ENCODE measurements around the gene UNC45B. TPM values are rescaled to one million over a fixed set of nuclear protein-coding genes. Genes with fewer than 3 reads are reported as not detected.
"Not testable (repeated sequence)": the region's sequence is repeated elsewhere in the genome, so short reads cannot be mapped to it uniquely, and the experiment has no call there.

Gene UNC45B
- total RNA-seq, 4 donors from 2014 or later, result 0.05 to 0.31 (median 0.13) TPM; not detected in 1

GRCh38 chr17:35103271-35103670 is 44.3 kb upstream of the UNC45B start:
- 81 to 100% methylated on average over 1 to 5 of the region's 5 CpGs for WGBS, 2 donors (ENCODE audit: low coverage in 1 of 2)
- no peak overlapping the region for H3K4me3 ChIP-seq
- H3K4me1 ChIP-seq, result no peaks in the 10 kb centered on the region
- H3K27me3 ChIP-seq, result no peaks in the 10 kb centered on the region
- H3K36me3 ChIP-seq, result peaks cover 0 to 91% of the 10 kb centered on the region in 2 donors
- no peak for ATAC-seq
- TF ChIP-seq CTCF (IDR thresholded peaks at IDR 0.05), result no peak
- no peak for TF ChIP-seq POLR2AphosphoS5 (IDR thresholded peaks at IDR 0.05)
- TF ChIP-seq EP300 (IDR thresholded peaks at IDR 0.05), result no peak
- TF ChIP-seq POLR2A (IDR thresholded peaks at IDR 0.05), result no peak
- no peak overlapping the region for H3K27ac ChIP-seq
- peaks cover 0 to 4% (median 0%) of the 10 kb centered on the region in 3 donors for H3K9me3 ChIP-seq

- no peak for ATAC-seq
- WGBS, 2 donors (ENCODE audit: low coverage in 1 of 2), result 100% methylated on average over 5 of the region's 5 CpGs
- peaks cover 0 to 4% (median 0%) of the 10 kb centered on the region in 3 donors for H3K9me3 ChIP-seq
- H3K27ac ChIP-seq, result no peak overlapping the region
- H3K4me3 ChIP-seq, result no peak overlapping the region
- no peaks in the 10 kb centered on the region for H3K27me3 ChIP-seq
- no peaks in the 10 kb centered on the region for H3K4me1 ChIP-seq
- H3K36me3 ChIP-seq, result peaks cover 0 to 74% of the 10 kb centered on the region in 2 donors
- no peak for TF ChIP-seq CTCF (IDR thresholded peaks at IDR 0.05)
- TF ChIP-seq POLR2AphosphoS5 (IDR thresholded peaks at IDR 0.05), result no peak
- TF ChIP-seq EP300 (IDR thresholded peaks at IDR 0.05), result no peak
- TF ChIP-seq POLR2A (IDR thresholded peaks at IDR 0.05), result no peak
Measured at GRCh38 chr17:35104844-35105450, 42.7 kb upstream of the UNC45B start.

- not testable (repeated sequence) for H3K4me3 ChIP-seq, H3K27me3 ChIP-seq, ATAC-seq, H3K4me1 ChIP-seq, H3K9me3 ChIP-seq, H3K27ac ChIP-seq
- peaks cover 0 to 17% of the 10 kb centered on the region in 2 donors for H3K36me3 ChIP-seq
- 96 to 100% methylated on average over 4 to 6 of the region's 17 CpGs for WGBS, 2 donors (ENCODE audit: low coverage in 1 of 2)
Measured at GRCh38 chr17:35110791-35111190, 36.8 kb upstream of the UNC45B start.

GRCh38 chr17:35116845-35117244 is 30.8 kb upstream of the UNC45B start:
- Histone ChIP-seq H3K27ac (no peak overlapping the region), H3K36me3 (no peaks in the 10 kb centered on the region), H3K4me1 (peaks cover 0 to 21% (median 9%) of the 10 kb centered on the region in 3 donors), H3K4me3 (no peak overlapping the region), H3K27me3 (no peaks in the 10 kb centered on the region), H3K9me3 (no peaks in the 10 kb centered on the region)
- TF ChIP-seq POLR2A (IDR thresholded peaks at IDR 0.05), result no peak
- no peak for TF ChIP-seq CTCF (IDR thresholded peaks at IDR 0.05)
- no peak for TF ChIP-seq POLR2AphosphoS5 (IDR thresholded peaks at IDR 0.05)
- TF ChIP-seq EP300 (IDR thresholded peaks at IDR 0.05), result no peak
- no peak for ATAC-seq
- WGBS, 2 donors (ENCODE audit: low coverage in 1 of 2), result 81 to 100% methylated on average over 2 to 12 of the region's 12 CpGs

GRCh38 chr17:35117984-35118383 is 29.6 kb upstream of the UNC45B start:
- Histone ChIP-seq H3K9me3 (no peaks in the 10 kb centered on the region), H3K4me1 (peaks cover 0 to 21% (median 9%) of the 10 kb centered on the region in 3 donors), H3K36me3 (no peaks in the 10 kb centered on the region), H3K4me3 (no peak overlapping the region), H3K27me3 (no peaks in the 10 kb centered on the region), H3K27ac (no peak overlapping the region)
- ATAC-seq, result no peak
- no peak for TF ChIP-seq POLR2A (IDR thresholded peaks at IDR 0.05)
- no peak for TF ChIP-seq POLR2AphosphoS5 (IDR thresholded peaks at IDR 0.05)
- no peak for TF ChIP-seq EP300 (IDR thresholded peaks at IDR 0.05)
- no peak for TF ChIP-seq CTCF (IDR thresholded peaks at IDR 0.05)

Measured in gastroesophageal sphincter (tissue), 4 donors.